Measurements from ENCODE around the gene ALG9. TPM values are rescaled to one million over a fixed set of nuclear protein-coding genes. Genes with fewer than 3 reads are reported as not detected.

The ALG9 gene
- 10 to 100 TPM; 29.2 to 31.1 TPM for total RNA-seq

GRCh38 chr11:111870886-111871692 lies at the start of gene ALG9:
Gene ALG9, minus strand, starts transcription at chr11:111871581. Its CDS starts 99 bp downstream, at chr11:111871482.
- CTCF ChIA-PET: interaction anchor here (0.6 to 2.5 kb wide), 20 partner anchors 10 to 409 kb away, joined by 3 to 14 read pairs (median 4); partner anchors contain the start of genes SDHD and TIMM8B
- H3K27me3 Mint-ChIP-seq (ENCODE audit: low read depth): no peaks in the 10 kb centered on the region
- peak within 1 kb of the TSS; percentile 89 for H3K4me3 Mint-ChIP-seq
- peak; percentile 93 for ATAC-seq
- peak within 1 kb of the TSS; percentile 90 for H3K27ac Mint-ChIP-seq
- H3K4me1 Mint-ChIP-seq (ENCODE audit: low read depth): peaks cover 23% of the 10 kb centered on the region
- peak; percentile 91 for DNase-seq
- no peaks in the 10 kb centered on the region for H3K9me3 Mint-ChIP-seq (ENCODE audit: insufficient read depth)
- POLR2A ChIA-PET: interaction anchor here (0.6 to 3.0 kb wide), 12 partner anchors 10 to 332 kb away, joined by 3 to 21 read pairs (median 4); partner anchors contain the start of gene PPP2R1B
- peaks cover 31% of the 10 kb centered on the region for H3K36me3 Mint-ChIP-seq (ENCODE audit: low read depth)

- DNase-seq: no peak
- H3K27me3 Mint-ChIP-seq (ENCODE audit: low read depth): peaks cover 23% of the 10 kb centered on the region
- H3K27ac Mint-ChIP-seq: no peak overlapping the region
- H3K4me1 Mint-ChIP-seq (ENCODE audit: low read depth): peaks cover 3% of the 10 kb centered on the region
- no peaks in the 10 kb centered on the region for H3K9me3 Mint-ChIP-seq (ENCODE audit: insufficient read depth)
- no peak overlapping the region for H3K4me3 Mint-ChIP-seq
- POLR2A ChIA-PET: no interaction called here
- no peaks in the 10 kb centered on the region for H3K36me3 Mint-ChIP-seq (ENCODE audit: low read depth)
- no peak for ATAC-seq
- CTCF ChIA-PET: interaction anchor here (0.6 kb wide), 1 partner anchor 38 kb away, joined by 3 read pairs; no protein-coding TSS in a partner anchor
Measured at GRCh38 chr11:111920908-111921307, 49.5 kb upstream of the ALG9 start.

GRCh38 chr11:111918390-111919256 lies 47.2 kb upstream of the ALG9 start, which contains the start of gene C11orf52:
Gene C11orf52, plus strand, starts transcription at chr11:111918913. Its CDS starts 60 bp downstream, at chr11:111918973.
- H3K27ac Mint-ChIP-seq: no peak within 1 kb of the TSS
- peaks cover 34% of the 10 kb centered on the region for H3K27me3 Mint-ChIP-seq (ENCODE audit: low read depth)
- ChIA-PET POLR2A (interaction anchor here (1.3 kb wide), 1 partner anchor 8 kb away, joined by 4 read pairs; no protein-coding TSS in a partner anchor), CTCF (interaction anchor here (1.6 to 2.0 kb wide), 2 partner anchors 10 to 13 kb away, joined by 6 read pairs; no protein-coding TSS in a partner anchor)
- H3K4me3 Mint-ChIP-seq: no peak within 1 kb of the TSS
- ATAC-seq (no peak), DNase-seq (no peak)
- H3K36me3 Mint-ChIP-seq (ENCODE audit: low read depth): no peaks in the 10 kb centered on the region
- H3K9me3 Mint-ChIP-seq (ENCODE audit: insufficient read depth): no peaks in the 10 kb centered on the region
- no peaks in the 10 kb centered on the region for H3K4me1 Mint-ChIP-seq (ENCODE audit: low read depth)

GRCh38 chr11:111917788-111918187 lies 46.4 kb upstream of the ALG9 start:
- Mint-ChIP-seq H3K36me3 (ENCODE audit: low read depth) (no peaks in the 10 kb centered on the region), H3K9me3 (ENCODE audit: insufficient read depth) (no peaks in the 10 kb centered on the region), H3K4me3 (no peak overlapping the region), H3K27ac (no peak overlapping the region), H3K4me1 (ENCODE audit: low read depth) (no peaks in the 10 kb centered on the region), H3K27me3 (ENCODE audit: low read depth) (peaks cover 35% of the 10 kb centered on the region)
- ChIA-PET POLR2A (interaction anchor here (1.3 kb wide), 1 partner anchor 9 kb away, joined by 4 read pairs; no protein-coding TSS in a partner anchor), CTCF (interaction anchor here (0.9 to 2.0 kb wide), 2 partner anchors 9 to 14 kb away, joined by 3 to 6 read pairs; no protein-coding TSS in a partner anchor)
- DNase-seq (no peak), ATAC-seq (no peak)

- DNase-seq (no peak), ATAC-seq (no peak)
- Mint-ChIP-seq H3K4me3 (no peak overlapping the region), H3K9me3 (ENCODE audit: insufficient read depth) (no peaks in the 10 kb centered on the region), H3K36me3 (ENCODE audit: low read depth) (no peaks in the 10 kb centered on the region), H3K4me1 (ENCODE audit: low read depth) (no peaks in the 10 kb centered on the region), H3K27ac (no peak overlapping the region), H3K27me3 (ENCODE audit: low read depth) (peaks cover 35% of the 10 kb centered on the region)
- ChIA-PET POLR2A (interaction anchor here (1.3 kb wide), 1 partner anchor 9 kb away, joined by 4 read pairs; no protein-coding TSS in a partner anchor), CTCF (interaction anchor here (0.9 to 2.0 kb wide), 2 partner anchors 9 to 14 kb away, joined by 3 to 6 read pairs; no protein-coding TSS in a partner anchor)
Measured at GRCh38 chr11:111917312-111917711, 45.9 kb upstream of the ALG9 start.

- DNase-seq (no peak), ATAC-seq (no peak)
- H3K9me3 Mint-ChIP-seq (ENCODE audit: insufficient read depth): no peaks in the 10 kb centered on the region
- H3K4me1 Mint-ChIP-seq (ENCODE audit: low read depth): no peaks in the 10 kb centered on the region
- ChIA-PET POLR2A (no interaction called here), CTCF (interaction anchor here (0.9 kb wide), 1 partner anchor 10 kb away, joined by 3 read pairs; no protein-coding TSS in a partner anchor)
- peaks cover 41% of the 10 kb centered on the region for H3K27me3 Mint-ChIP-seq (ENCODE audit: low read depth)
- no peak overlapping the region for H3K27ac Mint-ChIP-seq
- H3K4me3 Mint-ChIP-seq: no peak overlapping the region
- H3K36me3 Mint-ChIP-seq (ENCODE audit: low read depth): no peaks in the 10 kb centered on the region
Measured at GRCh38 chr11:111916768-111917167, 45.4 kb upstream of the ALG9 start.

- ChIA-PET POLR2A (interaction anchor here (1.9 kb wide), 1 partner anchor 13 kb away, joined by 8 read pairs; no protein-coding TSS in a partner anchor), CTCF (interaction anchor here (1.3 to 1.5 kb wide), 2 partner anchors 12 to 15 kb away, joined by 3 to 6 read pairs; no protein-coding TSS in a partner anchor)
- Mint-ChIP-seq H3K27me3 (ENCODE audit: low read depth) (peaks cover 50% of the 10 kb centered on the region), H3K4me3 (no peak overlapping the region), H3K4me1 (ENCODE audit: low read depth) (no peaks in the 10 kb centered on the region), H3K36me3 (ENCODE audit: low read depth) (no peaks in the 10 kb centered on the region), H3K27ac (no peak overlapping the region), H3K9me3 (ENCODE audit: insufficient read depth) (no peaks in the 10 kb centered on the region)
- DNase-seq (no peak), ATAC-seq (no peak)
Measured at GRCh38 chr11:111913997-111914396, 42.6 kb upstream of the ALG9 start.

GRCh38 chr11:111913031-111913861 lies 41.9 kb upstream of the ALG9 start:
- Mint-ChIP-seq H3K9me3 (ENCODE audit: insufficient read depth) (no peaks in the 10 kb centered on the region), H3K4me3 (no peak overlapping the region), H3K27ac (no peak overlapping the region), H3K4me1 (ENCODE audit: low read depth) (no peaks in the 10 kb centered on the region), H3K27me3 (ENCODE audit: low read depth) (peaks cover 50% of the 10 kb centered on the region), H3K36me3 (ENCODE audit: low read depth) (no peaks in the 10 kb centered on the region)
- DNase-seq (no peak), ATAC-seq (no peak)
- POLR2A ChIA-PET: interaction anchor here (1.9 kb wide), 1 partner anchor 13 kb away, joined by 8 read pairs; no protein-coding TSS in a partner anchor
- CTCF ChIA-PET: interaction anchor here (1.3 kb wide), 1 partner anchor 13 kb away, joined by 6 read pairs; no protein-coding TSS in a partner anchor

GRCh38 chr11:111912535-111912934 lies 41.2 kb upstream of the ALG9 start, which contains the start of gene HSPB2:
Gene HSPB2, plus strand, starts transcription at chr11:111912734. Its CDS starts 96 bp downstream, at chr11:111912830.
- H3K36me3 Mint-ChIP-seq (ENCODE audit: low read depth): no peaks in the 10 kb centered on the region
- H3K27me3 Mint-ChIP-seq (ENCODE audit: low read depth): peaks cover 50% of the 10 kb centered on the region
- H3K27ac Mint-ChIP-seq: no peak within 1 kb of the TSS
- H3K4me1 Mint-ChIP-seq (ENCODE audit: low read depth): no peaks in the 10 kb centered on the region
- ATAC-seq (no peak), DNase-seq (no peak)
- H3K4me3 Mint-ChIP-seq: no peak within 1 kb of the TSS
- H3K9me3 Mint-ChIP-seq (ENCODE audit: insufficient read depth): no peaks in the 10 kb centered on the region
- ChIA-PET POLR2A (no interaction called here), CTCF (no interaction called here)

GRCh38 chr11:111911563-111912401 lies 40.4 kb upstream of the ALG9 start, which contains the start of gene CRYAB:
Gene CRYAB, minus strand, starts transcription at chr11:111911770. Its CDS starts 46 bp downstream, at chr11:111911724.
- DNase-seq (no peak), ATAC-seq (no peak)
- POLR2A ChIA-PET: no interaction called here
- Mint-ChIP-seq H3K9me3 (ENCODE audit: insufficient read depth) (no peaks in the 10 kb centered on the region), H3K36me3 (ENCODE audit: low read depth) (no peaks in the 10 kb centered on the region), H3K4me1 (ENCODE audit: low read depth) (no peaks in the 10 kb centered on the region), H3K27me3 (ENCODE audit: low read depth) (peaks cover 50% of the 10 kb centered on the region), H3K4me3 (no peak within 1 kb of the TSS), H3K27ac (no peak within 1 kb of the TSS)
- CTCF ChIA-PET: interaction anchor here (1.0 kb wide), 1 partner anchor 70 kb away, joined by 4 read pairs; no protein-coding TSS in a partner anchor
